Cardiac muscle cell (in vitro differentiated cells and primary cell): ENCODE data around the gene RAPGEF4. TPM values are rescaled to one million over a fixed set of nuclear protein-coding genes. Genes with fewer than 3 reads are reported as not detected.

Experiments used
- DNase-seq, 2 donors: peaks; one replicate each; pipeline versions ENCODE4 v3.0.0 to v3.0.0-alpha.2; 2010 to 2017; ENCODE audit warnings: low read depth in 1 of 2, low spot score in 1 of 2
- H3K27ac ChIP-seq: fragments of 200-600 bp; sonication (generic); 2 replicates; pipeline ENCODE4 v1.5.1; 2016
- H3K27me3 ChIP-seq: fragments of 200-600 bp; sonication (generic); 2 replicates; pipeline ENCODE4 v1.6.0; 2016; ENCODE audit warnings: control low read depth
- H3K36me3 ChIP-seq: fragments of 200-600 bp; sonication (generic); 2 replicates; pipeline ENCODE4 v1.5.1; 2016; ENCODE audit warnings: control low read depth
- H3K4me1 ChIP-seq: fragments of 200-600 bp; sonication (generic); 2 replicates; pipeline ENCODE4 v1.8.1; 2017; ENCODE audit warnings: low read depth, mild to moderate bottlenecking, mixed run types
- H3K4me3 ChIP-seq: fragments of 200-600 bp; sonication (generic); 2 replicates; pipeline ENCODE4 v1.5.1; 2016; ENCODE audit warnings: mild to moderate bottlenecking
- H3K9me3 ChIP-seq: fragments of 200-600 bp; sonication (generic); 2 replicates; pipeline ENCODE4 v1.5.1; 2017; ENCODE audit warnings: low read depth, mild to moderate bottlenecking, control low read depth
- CTCF ChIP-seq: IDR thresholded peaks from 2 replicates; pipeline ENCODE4 v1.5.1; 2012; ENCODE audit warnings: low read depth, mild to moderate bottlenecking, low read length
- polyA plus RNA-seq: library from polyadenylated mRNA; unstranded; fragments of >200 nt; fragmentation: Nextera tagmentation; extraction: Ambion mirVana; gene quantifications from 2 replicates; pipeline ENCODE4 v1.2.1, GENCODE V29; 2016
- total RNA-seq: library from RNA; depleted of rRNA; stranded (reverse); fragments of >200 nt; gene quantifications from 2 replicates; pipeline ENCODE4 v1.2.3, GENCODE V29; 2016

Gene RAPGEF4
- total and polyA plus RNA-seq, 2 experiments from 2014 or later, result 5.3 to 21.2 TPM

- no peaks in the 10 kb centered on the region for H3K36me3 ChIP-seq
- H3K4me1 ChIP-seq, result peaks cover 23% of the 10 kb centered on the region
- no peaks in the 10 kb centered on the region for H3K27me3 ChIP-seq
- no peak overlapping the region for H3K27ac ChIP-seq
- DNase-seq, result peak in 1 of 2 donors; percentile 74
- no peak overlapping the region for H3K4me3 ChIP-seq
- no peaks in the 10 kb centered on the region for H3K9me3 ChIP-seq
- TF ChIP-seq CTCF, result no peak
These were observed 344.6 kb downstream of the RAPGEF4 start for GRCh38 chr2:173079973-173080860.

- TF ChIP-seq CTCF, result no peak
- Histone ChIP-seq H3K9me3 (no peaks in the 10 kb centered on the region), H3K27me3 (no peaks in the 10 kb centered on the region), H3K4me3 (no peak overlapping the region), H3K4me1 (peaks cover 46% of the 10 kb centered on the region), H3K27ac (peak overlapping the region; percentile 85), H3K36me3 (no peaks in the 10 kb centered on the region)
- DNase-seq, result no peak
These were observed 351.0 kb downstream of the RAPGEF4 start for GRCh38 chr2:173086518-173087213.

GRCh38 chr2:173087214-173087581 lies 351.6 kb downstream of the RAPGEF4 start:
- DNase-seq, result no peak
- Histone ChIP-seq H3K27me3 (no peaks in the 10 kb centered on the region), H3K27ac (peak overlapping the region; percentile 85), H3K36me3 (peaks cover 4% of the 10 kb centered on the region), H3K4me1 (peaks cover 50% of the 10 kb centered on the region), H3K4me3 (no peak overlapping the region), H3K9me3 (no peaks in the 10 kb centered on the region)
- TF ChIP-seq CTCF, result no peak

GRCh38 chr2:173087793-173088496 lies 352.3 kb downstream of the RAPGEF4 start:
- Histone ChIP-seq H3K36me3 (peaks cover 11% of the 10 kb centered on the region), H3K4me3 (no peak overlapping the region), H3K4me1 (peaks cover 50% of the 10 kb centered on the region), H3K27ac (peak overlapping the region; percentile 85), H3K27me3 (no peaks in the 10 kb centered on the region), H3K9me3 (no peaks in the 10 kb centered on the region)
- DNase-seq, result no peak
- TF ChIP-seq CTCF, result no peak

GRCh38 chr2:173090276-173090877 lies 354.7 kb downstream of the RAPGEF4 start:
- Histone ChIP-seq H3K4me1 (peaks cover 41% of the 10 kb centered on the region), H3K27ac (peak overlapping the region; percentile 73), H3K27me3 (no peaks in the 10 kb centered on the region), H3K4me3 (no peak overlapping the region), H3K36me3 (peaks cover 19% of the 10 kb centered on the region), H3K9me3 (no peaks in the 10 kb centered on the region)
- peak; percentile 38 to 77 for DNase-seq
- TF ChIP-seq CTCF, result no peak
